Measurements from ENCODE around the gene BTBD19.

Gene BTBD19

GRCh38 chr1:44802306-44803061 lies 5.8 kb upstream of the BTBD19 start:
- DNase-seq (ENCODE audit: extremely low read depth, low read depth): no peak
- TF ChIP-seq CTCF (IDR thresholded peaks at IDR 0.05; ENCODE audit: low read depth, low read length): no peak

- no peak for DNase-seq (ENCODE audit: extremely low read depth, low read depth)
- no peak for TF ChIP-seq CTCF (IDR thresholded peaks at IDR 0.05; ENCODE audit: low read depth, low read length)
Measured at GRCh38 chr1:44803062-44803311, 5.3 kb upstream of the BTBD19 start.

- no peak for TF ChIP-seq CTCF (IDR thresholded peaks at IDR 0.05; ENCODE audit: low read depth, low read length)
Measured at GRCh38 chr1:44803312-44804095, 4.8 kb upstream of the BTBD19 start.

GRCh38 chr1:44805311-44806024 lies 2.9 kb upstream of the BTBD19 start:
- DNase-seq (ENCODE audit: extremely low read depth, low read depth): no peak
- TF ChIP-seq CTCF (IDR thresholded peaks at IDR 0.05; ENCODE audit: low read depth, low read length): no peak

More at GRCh38 chr1:44803312-44804095, 4.8 kb upstream of the BTBD19 start:
- no peak for DNase-seq (ENCODE audit: extremely low read depth, low read depth)

- DNase-seq (ENCODE audit: extremely low read depth, low read depth): no peak
Measured at GRCh38 chr1:44806025-44806703, 2.2 kb upstream of the BTBD19 start.

GRCh38 chr1:44806704-44807363 lies 1.5 kb upstream of the BTBD19 start, which contains the start of gene DYNLT4:
Gene DYNLT4 (minus strand): TSS chr1:44807351. CDS start chr1:44806668, 683 bp downstream.
- no peak for DNase-seq (ENCODE audit: extremely low read depth, low read depth)
- no peak for TF ChIP-seq CTCF (IDR thresholded peaks at IDR 0.05; ENCODE audit: low read depth, low read length)

More at GRCh38 chr1:44806025-44806703, 2.2 kb upstream of the BTBD19 start:
- no peak for TF ChIP-seq CTCF (IDR thresholded peaks at IDR 0.05; ENCODE audit: low read depth, low read length)
